Ovary (tissue), 9 donors: ENCODE data around the gene TMBIM6. TPM values are rescaled to one million over a fixed set of nuclear protein-coding genes. Genes with fewer than 3 reads are reported as not detected.

Experiments used
- DNase-seq, 5 donors: peaks; one replicate each; pipeline ENCODE4 v3.0.0-alpha.2; 2019 to 2020
- H3K27ac ChIP-seq, 2 donors: fragments of 200-600 bp; one replicate each; pipeline versions ENCODE4 v1.5.1 to v1.8.0; 2019 to 2022
- H3K27me3 ChIP-seq: fragments of 200-600 bp; one replicate; pipeline ENCODE4 v1.8.0; 2022
- H3K36me3 ChIP-seq: fragments of 200-600 bp; sonication (generic); one replicate; pipeline ENCODE4 v1.5.1; 2019
- H3K4me1 ChIP-seq: one replicate; pipeline ENCODE4 v1.8.1; 2013; ENCODE audit warnings: mild to moderate bottlenecking, moderate library complexity; ENCODE audit not compliant: insufficient read depth
- H3K4me3 ChIP-seq: fragments of 200-600 bp; sonication (generic); one replicate; pipeline ENCODE4 v1.5.1; 2017
- H3K9me3 ChIP-seq, 2 donors: fragments of 200-600 bp in 1 of 2; sonication (generic) in 1 of 2; one replicate each; pipeline versions ENCODE4 v1.5.1 to v1.8.1; 2013 to 2019; ENCODE audit warnings: mild to moderate bottlenecking in 1 of 2, moderate library complexity in 1 of 2
- CTCF ChIP-seq, 3 donors: fragments of 450-650 bp in 2 of 3; fragments of 200-600 bp in 1 of 3; IDR thresholded peaks; one replicate each; pipeline versions ENCODE4 v1.5.1 to v1.8.0; 2016 to 2022; ENCODE audit warnings: antibody characterized with exemption in 3 of 3, mild to moderate bottlenecking in 1 of 3
- EP300 ChIP-seq: sonication (generic); formaldehyde crosslinking; IDR thresholded peaks from one replicate; pipeline ENCODE4 v1.6.1; 2017; ENCODE audit warnings: antibody characterized with exemption
- POLR2A ChIP-seq: fragments of 450-650 bp; IDR thresholded peaks from one replicate; pipeline ENCODE4 v1.6.1; 2017; ENCODE audit warnings: antibody characterized with exemption, mild to moderate bottlenecking, moderate library complexity
- WGBS, 3 donors: extraction: QIAGEN DNeasy Blood & Tissue Kit in 1 of 3; methylation state at CpG; one replicate each; pipeline versions ENCODE4 v1.1.5 to v1.1.7; 2013 to 2017; 5-methylcytosine and 5-hydroxymethylcytosine counted together
- intact Hi-C, 4 donors: fragments of 100-400 bp; cut with DNase I; formaldehyde crosslinking; loops; one replicate each; pipeline versions ENCODE4 v1.11.0 to v1.15.1; 2022 to 2023
- polyA plus RNA-seq, 2 donors: library from polyadenylated mRNA; stranded (reverse); fragments of 200-250 nt in 1 of 2; fragments of 350-450 nt in 1 of 2; fragmentation: Illumina TruSeq in 1 of 2; extraction: RNeasy Lipid Tissue Mini Kit (QIAGEN cat#74804) in 1 of 2; gene quantifications; one replicate each; pipeline ENCODE4 v1.2.3, GENCODE V29; 2013 to 2014
- total RNA-seq, 7 donors: library from RNA; depleted of rRNA in 2 of 7; stranded (reverse); fragments of >200 nt in 2 of 7; fragmentation: NEBNext Ultra II Directional in 3 of 7; extraction: Animal tissue kit (Norgen Biotek cat#: 25700) in 3 of 7; gene quantifications; one replicate each; pipeline versions ENCODE4 v1.1.0 to v1.2.4, GENCODE V29; 2016 to 2023
- donor health status: DM: no; HTN: no; CAD: no; lungs with moderate emphysema.
- donor health status: DM: no; HTN: no; CAD: no.
- donor health status: Bipolar disorder and iron deficiency.
- donor health status: DM: yes; HTN: yes; CAD: no.
- donor health status: DM: no; HTN: no; CAD: no.
- donor health status: DM: yes; HTN: yes; CAD: no.

The TMBIM6 gene
- total and polyA plus RNA-seq, 9 donors, result 203 to 677 (median 335) TPM

DNA sequence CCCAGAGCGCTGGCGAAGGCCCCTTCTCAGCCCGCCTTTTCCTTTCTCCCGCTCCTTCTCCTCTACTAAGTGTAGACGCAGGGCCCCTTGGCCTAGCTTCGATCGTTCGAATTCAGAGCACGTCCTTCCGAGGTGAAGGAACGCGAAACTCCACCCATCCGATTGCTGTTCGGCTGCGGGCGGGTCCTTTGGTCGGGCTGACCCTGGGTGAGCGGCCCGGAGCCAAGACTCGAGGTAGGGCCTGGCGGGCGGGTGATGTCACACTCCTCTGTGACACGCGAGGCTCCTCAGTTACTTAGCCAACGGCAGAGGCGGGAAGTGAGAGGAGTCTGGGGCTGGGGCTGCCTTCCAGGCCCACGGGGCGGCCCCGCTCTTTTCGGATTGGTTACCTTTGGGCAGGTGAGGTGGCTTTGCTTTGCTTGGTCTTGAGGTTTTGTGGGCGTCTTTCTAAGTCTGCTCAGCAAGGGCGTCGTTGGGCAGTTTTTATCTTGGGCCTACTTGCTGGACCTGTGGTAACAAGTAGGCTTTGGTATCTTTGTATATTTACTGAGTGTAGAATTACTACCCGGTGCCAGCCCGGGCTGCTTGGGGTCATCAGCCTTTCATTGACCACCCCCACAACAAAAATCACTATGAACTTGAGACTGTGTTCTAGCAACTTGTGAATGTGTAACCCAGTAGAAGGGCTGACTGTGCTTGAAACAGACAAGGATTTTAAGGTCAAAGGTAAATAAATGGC lies 694 bp downstream of the TMBIM6 start:
- H3K4me3 ChIP-seq, result peak overlapping the region; percentile 93
- 0% methylated on average over 35 of the region's 35 CpGs for WGBS, 3 donors
- peak overlapping the region; percentile 83 to 86 for H3K27ac ChIP-seq
- H3K27me3 ChIP-seq, result no peaks in the 10 kb centered on the region
- no peaks in the 10 kb centered on the region for H3K36me3 ChIP-seq
- no peaks in the 10 kb centered on the region for H3K9me3 ChIP-seq
- peaks cover 13% of the 10 kb centered on the region for H3K4me1 ChIP-seq
- TF ChIP-seq POLR2A (no peak), CTCF (IDR thresholded peaks at IDR 0.05) (no peak), EP300 (no peak)
- DNase-seq, result peak; percentile 73 to 85 (median 79)
- intact Hi-C loops, result no loop called here

DNA sequence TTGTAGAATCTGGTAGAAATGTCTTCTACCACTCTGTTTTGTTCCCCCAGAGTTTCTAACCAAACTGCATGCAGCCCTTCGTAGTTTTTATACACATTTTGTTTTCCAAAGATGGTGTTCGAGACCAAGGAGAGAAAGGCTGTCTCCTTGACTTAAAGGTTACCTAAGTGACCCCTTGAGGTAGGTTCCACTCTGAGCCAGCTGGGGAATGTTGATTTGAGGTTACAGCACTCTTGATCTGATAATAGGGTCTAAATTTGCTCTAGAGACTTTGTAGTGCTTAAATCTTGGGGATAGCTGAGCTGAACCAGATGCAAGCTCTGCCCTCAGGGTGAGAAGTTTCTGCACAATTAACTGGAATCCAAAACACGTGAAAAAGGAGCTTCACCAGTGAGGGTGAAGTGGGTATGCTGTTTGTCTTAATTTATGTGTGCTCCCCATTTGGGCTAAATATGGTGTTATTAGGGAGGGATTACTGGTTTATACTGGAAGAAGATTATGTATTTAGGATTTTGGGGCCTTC lies 3.1 kb downstream of the TMBIM6 start:
- H3K9me3 ChIP-seq, result no peaks in the 10 kb centered on the region
- intact Hi-C loops, result no loop called here
- no peaks in the 10 kb centered on the region for H3K36me3 ChIP-seq
- TF ChIP-seq CTCF (IDR thresholded peaks at IDR 0.05), result no peak
- no peak for TF ChIP-seq EP300
- no peak for TF ChIP-seq POLR2A
- no peak overlapping the region for H3K4me3 ChIP-seq
- WGBS, 3 donors, result 45 to 59% (median 55%) methylated on average over 3 of the region's 3 CpGs
- no peak for DNase-seq
- peaks cover 16% of the 10 kb centered on the region for H3K4me1 ChIP-seq
- H3K27ac ChIP-seq, result no peak overlapping the region
- H3K27me3 ChIP-seq, result no peaks in the 10 kb centered on the region

GRCh38 chr12:49748306-49748705 lies 6.9 kb downstream of the TMBIM6 start:
- no peaks in the 10 kb centered on the region for H3K27me3 ChIP-seq
- peaks cover 16% of the 10 kb centered on the region for H3K4me1 ChIP-seq
- WGBS, 3 donors, result 19 to 42% (median 24%) methylated on average over 1 of the region's 1 CpG
- H3K4me3 ChIP-seq, result no peak overlapping the region
- intact Hi-C loops, result no loop called here
- H3K27ac ChIP-seq, result no peak overlapping the region
- DNase-seq, result no peak
- no peaks in the 10 kb centered on the region for H3K36me3 ChIP-seq
- no peaks in the 10 kb centered on the region for H3K9me3 ChIP-seq
- TF ChIP-seq EP300, result no peak

- TF ChIP-seq POLR2A (no peak), EP300 (no peak), CTCF (IDR thresholded peaks at IDR 0.05) (no peak)
- Histone ChIP-seq H3K4me3 (no peak overlapping the region), H3K27ac (no peak overlapping the region), H3K4me1 (peaks cover 16% of the 10 kb centered on the region), H3K27me3 (no peaks in the 10 kb centered on the region), H3K9me3 (no peaks in the 10 kb centered on the region), H3K36me3 (no peaks in the 10 kb centered on the region)
- intact Hi-C loops, result no loop called here
- 29 to 38% (median 35%) methylated on average over 3 of the region's 3 CpGs for WGBS, 3 donors
- no peak for DNase-seq
These were observed 7.4 kb downstream of the TMBIM6 start for GRCh38 chr12:49748800-49749199.
